ENCODE data around the gene SLC15A4. TPM values are rescaled to one million over a fixed set of nuclear protein-coding genes. Genes with fewer than 3 reads are reported as not detected.

SLC15A4 gene
- total RNA-seq, 1 donor from 2014 or later = 29.3 TPM

DNA sequence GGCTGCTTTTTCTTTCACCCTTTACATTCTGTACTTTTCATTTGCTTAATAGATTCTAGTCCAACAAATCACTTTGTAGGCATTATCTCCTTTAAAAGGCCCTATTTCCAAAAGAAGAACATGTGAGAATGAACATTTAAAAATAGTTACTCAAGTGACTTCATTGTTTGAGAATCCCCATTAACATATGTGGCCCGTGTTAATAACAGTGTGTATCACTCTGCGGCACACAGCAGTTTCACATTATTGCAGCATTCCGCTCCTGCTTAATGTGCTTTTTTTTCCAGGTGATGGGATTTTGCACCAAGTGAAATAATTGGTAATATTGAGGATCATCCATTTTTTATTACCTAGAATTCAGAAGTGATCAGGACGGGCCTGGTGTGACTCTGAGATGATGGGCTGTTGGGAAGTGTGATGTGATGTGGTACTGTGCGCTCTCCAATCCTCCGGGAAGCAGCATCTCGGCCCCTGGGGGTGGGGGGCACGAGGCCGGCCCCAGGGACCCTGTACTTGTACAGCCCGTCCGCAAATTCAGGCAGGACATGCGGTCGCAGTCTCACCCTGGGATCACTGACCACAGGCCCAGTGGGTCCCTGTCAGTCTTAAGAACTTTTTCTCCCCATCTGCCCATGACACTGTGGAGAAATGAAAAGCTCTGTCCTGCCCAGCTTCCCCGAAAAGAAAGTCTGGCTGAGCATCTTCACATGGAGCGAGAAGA lies 32.9 kb downstream of the SLC15A4 start:
- H3K27ac Mint-ChIP-seq (ENCODE audit: unreplicated experiment) = no peak overlapping the region

GRCh38 chr12:128790221-128790620 lies 33.5 kb downstream of the SLC15A4 start:
- peaks cover 26% of the 10 kb centered on the region for H3K36me3 Mint-ChIP-seq (ENCODE audit: unreplicated experiment)
- H3K4me3 Mint-ChIP-seq (ENCODE audit: unreplicated experiment) = no peak overlapping the region
- no peak overlapping the region for H3K27ac Mint-ChIP-seq (ENCODE audit: unreplicated experiment)
- no peak for DNase-seq (ENCODE audit: extremely low spot score, unreplicated experiment)
- no peaks in the 10 kb centered on the region for H3K9me3 Mint-ChIP-seq (ENCODE audit: unreplicated experiment)
- H3K4me1 Mint-ChIP-seq (ENCODE audit: unreplicated experiment) = peaks cover 3% of the 10 kb centered on the region
- H3K27me3 Mint-ChIP-seq (ENCODE audit: unreplicated experiment) = no peaks in the 10 kb centered on the region
- TF ChIP-seq, protein P1, sequence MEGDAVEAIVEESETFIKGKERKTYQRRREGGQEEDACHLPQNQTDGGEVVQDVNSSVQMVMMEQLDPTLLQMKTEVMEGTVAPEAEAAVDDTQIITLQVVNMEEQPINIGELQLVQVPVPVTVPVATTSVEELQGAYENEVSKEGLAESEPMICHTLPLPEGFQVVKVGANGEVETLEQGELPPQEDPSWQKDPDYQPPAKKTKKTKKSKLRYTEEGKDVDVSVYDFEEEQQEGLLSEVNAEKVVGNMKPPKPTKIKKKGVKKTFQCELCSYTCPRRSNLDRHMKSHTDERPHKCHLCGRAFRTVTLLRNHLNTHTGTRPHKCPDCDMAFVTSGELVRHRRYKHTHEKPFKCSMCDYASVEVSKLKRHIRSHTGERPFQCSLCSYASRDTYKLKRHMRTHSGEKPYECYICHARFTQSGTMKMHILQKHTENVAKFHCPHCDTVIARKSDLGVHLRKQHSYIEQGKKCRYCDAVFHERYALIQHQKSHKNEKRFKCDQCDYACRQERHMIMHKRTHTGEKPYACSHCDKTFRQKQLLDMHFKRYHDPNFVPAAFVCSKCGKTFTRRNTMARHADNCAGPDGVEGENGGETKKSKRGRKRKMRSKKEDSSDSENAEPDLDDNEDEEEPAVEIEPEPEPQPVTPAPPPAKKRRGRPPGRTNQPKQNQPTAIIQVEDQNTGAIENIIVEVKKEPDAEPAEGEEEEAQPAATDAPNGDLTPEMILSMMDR (IDR thresholded peaks at IDR 0.05) = no peak

More for the DNA sequence above, 32.9 kb downstream of the SLC15A4 start:
- H3K4me1 Mint-ChIP-seq (ENCODE audit: unreplicated experiment) = peaks cover 3% of the 10 kb centered on the region
- TF ChIP-seq, protein P1 (IDR thresholded peaks at IDR 0.05) = no peak
- no peak overlapping the region for H3K4me3 Mint-ChIP-seq (ENCODE audit: unreplicated experiment)
- H3K27me3 Mint-ChIP-seq (ENCODE audit: unreplicated experiment) = no peaks in the 10 kb centered on the region
- DNase-seq (ENCODE audit: extremely low spot score, unreplicated experiment) = no peak
- H3K9me3 Mint-ChIP-seq (ENCODE audit: unreplicated experiment) = no peaks in the 10 kb centered on the region
- peaks cover 29% of the 10 kb centered on the region for H3K36me3 Mint-ChIP-seq (ENCODE audit: unreplicated experiment)

GRCh38 chr12:128789356-128789929 lies 34.3 kb downstream of the SLC15A4 start:
- H3K27ac Mint-ChIP-seq (ENCODE audit: unreplicated experiment) = no peak overlapping the region
- no peaks in the 10 kb centered on the region for H3K9me3 Mint-ChIP-seq (ENCODE audit: unreplicated experiment)
- H3K4me3 Mint-ChIP-seq (ENCODE audit: unreplicated experiment) = no peak overlapping the region
- H3K27me3 Mint-ChIP-seq (ENCODE audit: unreplicated experiment) = no peaks in the 10 kb centered on the region
- H3K36me3 Mint-ChIP-seq (ENCODE audit: unreplicated experiment) = peaks cover 23% of the 10 kb centered on the region
- peaks cover 3% of the 10 kb centered on the region for H3K4me1 Mint-ChIP-seq (ENCODE audit: unreplicated experiment)
- TF ChIP-seq, protein P1 (IDR thresholded peaks at IDR 0.05) = no peak
- DNase-seq (ENCODE audit: extremely low spot score, unreplicated experiment) = no peak

GRCh38 chr12:128787827-128788226 lies 35.9 kb downstream of the SLC15A4 start:
- peaks cover 5% of the 10 kb centered on the region for H3K4me1 Mint-ChIP-seq (ENCODE audit: unreplicated experiment)
- H3K36me3 Mint-ChIP-seq (ENCODE audit: unreplicated experiment) = peaks cover 16% of the 10 kb centered on the region
- TF ChIP-seq, protein P1 (IDR thresholded peaks at IDR 0.05) = no peak
- no peak overlapping the region for H3K4me3 Mint-ChIP-seq (ENCODE audit: unreplicated experiment)
- no peak for DNase-seq (ENCODE audit: extremely low spot score, unreplicated experiment)
- no peaks in the 10 kb centered on the region for H3K27me3 Mint-ChIP-seq (ENCODE audit: unreplicated experiment)
- H3K9me3 Mint-ChIP-seq (ENCODE audit: unreplicated experiment) = no peaks in the 10 kb centered on the region
- H3K27ac Mint-ChIP-seq (ENCODE audit: unreplicated experiment) = no peak overlapping the region

DNA sequence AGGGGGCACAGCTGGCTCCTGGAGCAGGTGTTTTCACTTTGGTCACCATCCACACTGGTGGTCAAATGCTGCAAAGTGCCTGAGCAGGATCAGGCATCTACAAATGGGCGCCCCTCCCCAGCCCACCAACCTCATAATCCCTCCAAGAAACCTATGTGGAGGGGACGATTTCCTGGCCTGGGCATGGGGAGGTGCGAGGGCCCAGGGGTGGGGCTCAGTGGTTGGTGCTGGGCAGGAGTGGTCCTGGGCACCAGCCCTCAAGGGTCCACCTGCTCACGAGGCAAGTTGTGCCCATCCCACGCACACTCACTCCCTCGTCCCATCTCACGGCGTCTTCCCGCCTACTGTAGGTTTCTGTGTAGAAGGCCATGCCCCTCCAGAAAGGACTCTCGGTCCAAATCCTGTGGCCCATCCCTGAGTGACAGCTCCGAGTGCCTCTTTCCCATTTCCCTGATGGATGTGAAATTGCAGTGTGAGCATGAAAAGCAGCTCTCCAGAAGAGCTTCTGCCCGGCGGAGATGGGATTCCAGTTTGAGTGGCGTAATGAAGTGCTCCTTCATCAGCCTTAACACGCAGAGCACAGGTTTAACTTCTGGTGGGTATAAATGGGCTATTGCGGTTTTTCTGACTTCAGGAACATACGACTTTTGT lies 36.9 kb downstream of the SLC15A4 start:
- no peaks in the 10 kb centered on the region for H3K27me3 Mint-ChIP-seq (ENCODE audit: unreplicated experiment)
- H3K27ac Mint-ChIP-seq (ENCODE audit: unreplicated experiment) = no peak overlapping the region
- TF ChIP-seq, protein P1 (IDR thresholded peaks at IDR 0.05) = no peak
- H3K36me3 Mint-ChIP-seq (ENCODE audit: unreplicated experiment) = peaks cover 6% of the 10 kb centered on the region
- H3K9me3 Mint-ChIP-seq (ENCODE audit: unreplicated experiment) = no peaks in the 10 kb centered on the region
- peaks cover 5% of the 10 kb centered on the region for H3K4me1 Mint-ChIP-seq (ENCODE audit: unreplicated experiment)
- H3K4me3 Mint-ChIP-seq (ENCODE audit: unreplicated experiment) = no peak overlapping the region
- no peak for DNase-seq (ENCODE audit: extremely low spot score, unreplicated experiment)
